LNCaP clone FGC (cell line): ENCODE data around the gene UNC13D.

ENCODE experiments used
- DNase-seq: peaks from one replicate; pipeline ENCODE4 v3.0.0-alpha.2; 2011; ENCODE audit warnings: low read depth
- H3K4me3 ChIP-seq: 2 replicates; pipeline ENCODE4 v1.5.1; 2011; ENCODE audit warnings: mild to moderate bottlenecking, low read depth, low read length, control low read depth
- CTCF ChIP-seq: IDR thresholded peaks from 2 replicates; pipeline ENCODE4 v1.5.1; 2012; ENCODE audit warnings: mild to moderate bottlenecking; ENCODE audit not compliant: control insufficient read depth, insufficient read depth; ENCODE audit errors: extremely low read depth

UNC13D gene

GRCh38 chr17:75839942-75840798 lies 4.0 kb downstream of the UNC13D start:
- TF ChIP-seq CTCF: no peak
- no peak overlapping the region for H3K4me3 ChIP-seq
- DNase-seq: no peak

GRCh38 chr17:75838410-75838809 lies 5.8 kb downstream of the UNC13D start:
- no peak for TF ChIP-seq CTCF
- H3K4me3 ChIP-seq: no peak overlapping the region
- DNase-seq: no peak

DNA sequence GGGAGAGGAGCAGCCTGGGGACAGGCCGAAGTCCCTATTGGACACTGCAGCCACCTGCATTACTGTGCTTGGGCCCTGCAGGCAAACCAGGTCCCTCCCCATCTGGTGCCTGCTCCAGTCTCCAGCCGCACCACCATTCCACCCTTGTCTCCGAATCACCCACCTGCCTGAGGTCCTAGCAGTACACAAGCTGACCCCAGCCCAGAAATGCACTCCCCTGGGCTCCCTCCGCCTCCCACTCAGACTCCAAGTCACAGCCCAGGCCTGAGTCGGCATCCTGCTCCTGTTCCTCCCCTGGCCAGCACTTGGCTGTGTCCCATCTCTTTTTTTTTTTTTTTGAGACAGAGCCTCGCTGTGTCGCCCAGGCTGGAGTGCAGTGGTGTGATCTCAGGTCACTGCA lies 6.3 kb downstream of the UNC13D start:
- DNase-seq: no peak
- TF ChIP-seq CTCF: no peak
- no peak overlapping the region for H3K4me3 ChIP-seq

DNA sequence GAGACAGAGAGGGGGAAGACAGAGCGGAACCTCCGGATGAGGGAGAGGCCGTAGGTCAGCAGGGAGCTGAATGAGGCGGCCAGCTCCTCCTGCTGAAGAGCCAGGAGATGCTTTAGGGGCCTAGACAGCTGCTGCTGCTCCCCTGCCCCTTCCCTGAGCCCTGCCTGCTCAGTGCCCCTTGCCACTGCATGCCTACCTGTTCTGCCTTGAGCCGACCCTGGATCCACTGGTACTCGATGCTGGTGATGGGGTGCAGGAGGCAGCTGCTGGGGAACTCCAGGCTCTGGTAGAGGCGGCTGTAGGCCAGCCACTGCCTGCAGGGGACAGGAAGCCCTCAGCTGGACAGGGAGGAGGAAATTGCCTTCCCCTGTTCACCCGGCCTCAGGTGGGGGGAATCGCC lies 7.6 kb downstream of the UNC13D start:
- no peak for TF ChIP-seq CTCF
- no peak overlapping the region for H3K4me3 ChIP-seq
- no peak for DNase-seq

DNA sequence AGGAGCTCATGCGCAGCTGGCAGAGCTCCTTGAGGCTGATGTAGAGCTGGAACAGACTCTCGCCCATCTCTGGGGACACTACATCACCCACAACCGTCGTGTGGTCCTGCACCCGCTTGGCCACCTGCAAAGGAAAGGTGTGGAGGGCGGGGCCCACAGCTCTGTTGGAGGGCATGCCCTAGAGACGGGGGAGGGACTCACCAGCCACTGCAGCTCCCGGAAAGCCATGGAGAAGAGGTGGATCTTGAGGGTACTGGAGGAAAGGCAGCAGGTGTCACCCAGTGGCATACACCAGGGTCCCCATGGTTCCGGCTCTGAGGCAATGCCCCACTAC lies 8.6 kb downstream of the UNC13D start:
- no peak for DNase-seq
- no peak for TF ChIP-seq CTCF
- H3K4me3 ChIP-seq: no peak overlapping the region

DNA sequence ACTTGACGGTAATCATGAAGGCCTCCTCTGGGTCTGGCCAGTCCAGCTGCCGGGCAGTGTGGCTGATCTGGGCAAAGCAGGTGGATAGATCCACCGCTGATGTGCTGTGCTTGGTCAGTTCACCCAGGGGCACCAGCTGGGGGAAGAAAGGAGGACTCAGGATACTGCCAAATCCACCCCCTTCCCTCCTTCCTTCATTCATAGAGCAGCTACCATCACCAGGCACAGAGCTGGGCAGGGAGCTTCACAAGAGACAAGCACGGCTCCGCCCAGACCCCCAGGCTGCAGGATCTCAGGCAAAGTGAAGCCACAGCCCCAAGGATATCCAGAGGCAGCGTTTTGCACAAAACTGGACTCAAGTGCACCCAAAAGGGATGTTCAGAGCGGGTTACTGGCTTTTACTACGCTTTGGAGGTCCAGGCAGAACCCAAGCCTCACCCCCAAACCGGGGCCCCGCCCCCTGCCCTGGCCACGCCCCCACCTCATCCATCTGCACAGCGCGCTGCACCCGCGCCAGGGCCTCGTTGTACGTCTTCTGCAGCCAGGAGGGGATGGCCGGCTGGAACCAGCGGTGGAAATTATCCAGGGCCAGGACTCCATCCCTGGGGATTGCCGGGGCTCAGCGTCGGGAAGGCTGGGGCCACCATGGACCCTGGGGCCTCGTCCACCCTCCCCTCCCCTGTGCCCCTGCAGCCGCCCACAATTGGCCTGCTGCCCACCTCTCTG lies 9.1 kb downstream of the UNC13D start:
- no peak for DNase-seq
- TF ChIP-seq CTCF: no peak
- H3K4me3 ChIP-seq: no peak overlapping the region
